GM21737 (cell line): ENCODE measurements around the gene BBS7.

Source experiments
- ATAC-seq: cut with Tn5 transposase; IDR thresholded peaks from one replicate; pipeline ENCODE4 v1.9.1; 2021; ENCODE audit warnings: mild to moderate bottlenecking, moderate library complexity; ENCODE audit not compliant: unreplicated experiment

Gene BBS7, protein sequence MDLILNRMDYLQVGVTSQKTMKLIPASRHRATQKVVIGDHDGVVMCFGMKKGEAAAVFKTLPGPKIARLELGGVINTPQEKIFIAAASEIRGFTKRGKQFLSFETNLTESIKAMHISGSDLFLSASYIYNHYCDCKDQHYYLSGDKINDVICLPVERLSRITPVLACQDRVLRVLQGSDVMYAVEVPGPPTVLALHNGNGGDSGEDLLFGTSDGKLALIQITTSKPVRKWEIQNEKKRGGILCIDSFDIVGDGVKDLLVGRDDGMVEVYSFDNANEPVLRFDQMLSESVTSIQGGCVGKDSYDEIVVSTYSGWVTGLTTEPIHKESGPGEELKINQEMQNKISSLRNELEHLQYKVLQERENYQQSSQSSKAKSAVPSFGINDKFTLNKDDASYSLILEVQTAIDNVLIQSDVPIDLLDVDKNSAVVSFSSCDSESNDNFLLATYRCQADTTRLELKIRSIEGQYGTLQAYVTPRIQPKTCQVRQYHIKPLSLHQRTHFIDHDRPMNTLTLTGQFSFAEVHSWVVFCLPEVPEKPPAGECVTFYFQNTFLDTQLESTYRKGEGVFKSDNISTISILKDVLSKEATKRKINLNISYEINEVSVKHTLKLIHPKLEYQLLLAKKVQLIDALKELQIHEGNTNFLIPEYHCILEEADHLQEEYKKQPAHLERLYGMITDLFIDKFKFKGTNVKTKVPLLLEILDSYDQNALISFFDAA

DNA sequence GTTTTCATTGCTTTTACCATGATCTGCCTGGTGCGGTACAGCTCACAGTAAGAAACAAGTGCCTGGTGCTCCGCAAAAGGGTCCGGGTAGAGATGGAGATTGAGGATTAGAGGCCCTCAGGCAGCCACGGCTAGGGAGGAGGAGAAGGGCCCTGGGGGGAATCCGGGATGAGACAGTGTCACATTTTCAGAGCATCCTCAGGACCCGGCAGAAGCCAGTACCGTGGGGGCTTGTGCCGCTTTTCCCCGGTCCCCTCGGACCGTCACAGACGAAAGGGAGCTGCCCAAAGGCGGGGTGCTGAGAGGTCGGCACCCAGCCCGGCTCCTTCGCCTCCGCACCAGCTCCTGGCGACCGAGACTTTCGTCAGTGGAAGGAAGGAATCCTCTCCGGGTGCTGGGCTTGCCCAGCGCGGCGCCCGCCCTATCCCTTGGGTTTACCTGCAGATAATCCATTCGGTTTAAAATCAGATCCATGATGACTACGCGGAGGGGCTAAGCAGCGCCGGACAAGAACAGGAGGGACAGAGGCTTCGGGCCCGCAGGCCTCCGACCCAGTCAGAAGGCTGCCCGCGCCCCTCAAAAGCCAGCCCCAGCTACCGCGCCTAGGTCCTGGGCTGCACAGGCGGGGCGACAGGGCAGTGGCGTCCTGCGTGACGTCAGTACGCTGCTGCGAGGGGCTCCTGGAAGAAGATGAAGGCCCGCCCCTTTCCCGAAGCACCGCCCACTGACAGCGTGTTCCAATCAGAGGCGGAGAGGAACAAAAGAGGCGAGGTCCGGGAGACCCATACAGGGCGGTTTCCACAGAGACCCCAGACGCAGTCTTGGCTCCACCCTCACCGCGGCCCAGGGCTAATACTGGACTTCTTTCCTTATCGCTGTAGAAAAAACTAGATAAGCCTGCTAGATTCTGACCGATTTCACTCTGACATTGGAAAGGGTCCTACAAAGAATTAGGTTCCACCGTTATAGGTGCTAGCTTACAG is at the start of gene BBS7:
TSS of gene BBS7 (minus strand) at position 634 of the 982 bp plus-strand sequence. CDS start at position 473, 161 bp downstream.
- peak; percentile 100 for ATAC-seq

DNA sequence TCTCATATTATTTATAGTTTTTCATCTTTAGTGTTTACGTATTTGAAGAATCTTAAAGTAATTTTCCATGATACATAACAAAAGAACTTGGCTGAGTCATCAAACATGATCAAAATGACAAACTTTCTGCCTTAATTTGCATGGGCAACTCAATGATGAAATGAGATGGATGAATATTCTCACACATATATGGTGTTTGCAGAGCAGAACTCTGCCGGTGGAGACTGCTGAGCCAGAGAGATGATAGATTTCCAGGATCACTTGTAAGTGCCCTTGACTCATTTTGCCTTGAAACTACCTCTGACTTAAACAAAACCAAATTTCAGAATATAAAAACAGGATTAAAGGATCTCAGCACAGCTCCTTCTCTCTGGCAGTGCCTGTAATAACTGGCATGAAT is 43.4 kb upstream of the BBS7 start:
- ATAC-seq = no peak

DNA sequence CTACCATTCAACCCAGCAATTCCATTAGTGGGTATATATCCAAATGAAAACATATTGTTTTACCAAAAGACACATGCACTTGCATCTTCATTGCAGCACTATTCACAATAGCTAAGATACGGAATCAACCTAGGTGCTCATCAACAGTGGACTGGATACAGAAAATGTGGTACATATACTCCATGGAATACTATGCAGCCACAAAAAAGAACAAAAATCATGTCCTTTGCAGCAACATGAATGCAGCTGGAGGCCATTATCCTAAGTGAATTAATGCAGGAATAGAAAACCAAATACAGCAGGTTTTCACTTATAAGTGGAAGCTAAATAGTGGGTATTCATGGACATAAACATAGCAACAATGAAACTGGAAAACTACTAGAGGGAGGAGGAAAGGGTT is 38.1 kb upstream of the BBS7 start:
- no peak for ATAC-seq

DNA sequence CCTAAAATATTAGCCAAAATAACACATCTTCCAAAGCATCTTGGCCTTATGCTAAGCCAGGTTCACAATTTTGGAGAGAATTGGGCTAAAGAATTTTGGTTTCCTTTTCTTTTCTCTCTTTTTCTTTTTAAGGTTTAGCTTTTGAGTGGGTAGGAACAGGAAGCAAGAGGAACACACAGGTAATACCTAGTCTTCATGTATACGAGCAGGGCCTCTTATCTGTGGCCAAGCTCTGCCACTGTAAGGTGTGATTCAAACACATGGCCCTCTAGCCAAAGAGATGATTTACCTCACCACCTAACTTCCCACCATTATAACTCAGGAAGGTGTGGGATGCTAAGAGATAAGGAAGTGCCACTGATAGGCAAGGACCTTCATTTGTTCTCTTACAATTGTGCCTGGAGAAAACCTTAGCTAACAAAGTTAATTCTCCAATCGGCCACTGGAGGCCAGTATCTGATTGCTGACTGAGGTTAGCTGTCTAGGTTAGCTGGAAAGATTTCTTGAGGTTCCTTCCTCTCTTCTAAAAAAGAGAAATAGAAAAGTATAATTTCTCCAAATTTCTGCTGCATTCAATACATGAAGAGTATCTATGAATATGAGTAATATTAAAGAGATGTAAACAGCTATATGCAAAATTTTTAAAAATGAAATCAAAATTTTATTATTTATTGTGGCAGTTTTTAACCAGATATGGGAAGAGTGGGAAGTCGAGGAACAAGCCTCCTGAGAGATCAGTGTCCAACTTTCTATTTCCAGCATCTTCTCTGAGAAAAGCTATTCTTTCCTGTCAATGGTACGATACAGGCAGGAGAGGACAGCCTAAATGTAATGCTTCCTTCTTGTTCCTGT is 30.1 kb upstream of the BBS7 start:
- ATAC-seq = peak; percentile 71

DNA sequence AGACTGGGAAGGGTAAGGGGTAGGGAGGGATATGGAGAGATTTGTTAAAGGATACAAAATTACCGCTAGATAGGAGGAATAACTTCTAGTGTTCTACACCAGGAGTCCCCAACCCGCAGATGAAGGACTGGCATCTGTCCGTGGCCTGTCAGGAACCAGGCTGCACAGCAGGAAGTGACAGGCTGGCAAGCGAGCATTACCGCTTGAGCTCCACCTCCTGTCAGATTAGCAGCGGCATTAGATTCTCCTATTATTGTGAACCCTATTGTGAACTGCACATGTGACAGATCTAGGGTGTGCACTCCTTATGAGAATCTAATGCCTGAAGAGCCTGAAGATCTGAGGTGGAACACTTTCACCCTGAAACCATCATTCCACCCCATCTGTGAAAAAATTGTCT is 27.9 kb upstream of the BBS7 start:
- no peak for ATAC-seq

DNA sequence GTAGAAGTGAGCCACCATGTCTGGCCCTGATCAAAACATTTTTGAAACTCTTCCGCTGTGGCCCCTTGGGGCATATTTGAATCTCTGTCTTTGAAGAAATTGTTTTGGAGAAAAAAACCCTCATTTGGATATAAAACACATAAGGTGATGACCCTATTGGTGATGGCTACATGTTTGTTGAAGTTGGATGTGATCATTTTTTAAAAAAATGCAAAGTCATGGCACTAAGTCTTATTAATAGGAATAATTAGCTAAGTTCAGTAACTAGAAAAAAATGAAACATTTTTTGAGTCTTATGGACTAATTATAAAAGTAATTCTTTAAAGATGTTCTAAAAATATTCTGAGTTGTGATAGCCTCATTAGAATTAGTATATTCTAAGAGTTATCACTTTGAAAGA is 17.9 kb upstream of the BBS7 start:
- ATAC-seq = no peak

DNA sequence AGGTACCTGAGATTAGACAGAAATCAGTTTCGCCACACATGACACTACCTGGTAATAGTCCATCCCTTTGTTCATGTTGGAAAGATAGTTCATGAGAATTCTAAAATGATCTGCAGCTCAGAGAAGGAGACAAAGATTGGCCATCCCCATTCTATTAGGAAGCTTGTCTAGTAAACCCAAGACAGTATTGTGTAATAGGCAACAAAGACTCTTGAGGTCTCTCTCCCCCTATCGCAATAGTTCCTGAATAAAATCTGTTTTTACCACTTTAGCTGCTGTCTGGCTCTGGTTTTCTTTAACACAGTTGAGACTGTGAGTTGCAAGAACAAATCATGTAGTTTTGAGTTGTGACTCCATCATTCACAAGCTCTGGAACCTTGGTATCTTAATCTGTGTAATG is 14.8 kb upstream of the BBS7 start:
- ATAC-seq = no peak

DNA sequence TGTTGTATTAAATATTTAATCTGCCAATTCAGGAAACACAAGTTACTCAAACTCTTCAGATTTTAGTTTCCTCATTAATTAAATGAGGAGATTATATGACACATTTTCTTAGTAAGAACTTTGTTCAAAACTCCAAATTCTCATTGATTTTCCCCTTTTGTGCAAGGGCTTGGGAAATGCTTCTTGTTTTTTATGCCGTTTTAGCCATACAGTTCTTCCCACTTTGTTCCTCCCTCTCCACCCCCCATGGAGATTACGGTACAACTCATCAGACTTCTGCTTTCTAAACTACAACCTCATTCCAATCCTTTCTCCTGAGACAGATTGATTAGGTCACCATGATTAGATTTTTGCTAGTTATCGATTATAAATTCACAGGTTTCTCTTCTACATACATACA is 10.9 kb upstream of the BBS7 start:
- ATAC-seq = no peak

DNA sequence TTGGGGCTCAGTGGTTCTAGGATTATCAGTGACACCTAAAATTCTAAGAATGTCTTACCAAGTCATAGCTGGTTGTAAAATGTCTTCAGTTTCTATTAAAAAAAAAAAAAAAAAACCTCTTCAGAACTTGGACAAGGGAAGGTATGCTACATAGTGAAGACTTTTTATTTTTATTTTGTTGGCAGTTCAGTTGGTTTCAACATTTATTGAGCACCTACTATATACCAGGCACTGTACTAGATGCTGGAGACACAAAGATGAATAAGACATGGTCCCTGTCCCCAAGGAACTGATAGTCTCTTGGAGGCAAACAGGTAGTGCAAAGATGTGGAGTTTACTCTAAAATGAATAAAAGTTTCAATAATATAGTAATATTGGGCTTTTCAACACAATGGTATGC is 8.9 kb upstream of the BBS7 start:
- ATAC-seq = no peak

DNA sequence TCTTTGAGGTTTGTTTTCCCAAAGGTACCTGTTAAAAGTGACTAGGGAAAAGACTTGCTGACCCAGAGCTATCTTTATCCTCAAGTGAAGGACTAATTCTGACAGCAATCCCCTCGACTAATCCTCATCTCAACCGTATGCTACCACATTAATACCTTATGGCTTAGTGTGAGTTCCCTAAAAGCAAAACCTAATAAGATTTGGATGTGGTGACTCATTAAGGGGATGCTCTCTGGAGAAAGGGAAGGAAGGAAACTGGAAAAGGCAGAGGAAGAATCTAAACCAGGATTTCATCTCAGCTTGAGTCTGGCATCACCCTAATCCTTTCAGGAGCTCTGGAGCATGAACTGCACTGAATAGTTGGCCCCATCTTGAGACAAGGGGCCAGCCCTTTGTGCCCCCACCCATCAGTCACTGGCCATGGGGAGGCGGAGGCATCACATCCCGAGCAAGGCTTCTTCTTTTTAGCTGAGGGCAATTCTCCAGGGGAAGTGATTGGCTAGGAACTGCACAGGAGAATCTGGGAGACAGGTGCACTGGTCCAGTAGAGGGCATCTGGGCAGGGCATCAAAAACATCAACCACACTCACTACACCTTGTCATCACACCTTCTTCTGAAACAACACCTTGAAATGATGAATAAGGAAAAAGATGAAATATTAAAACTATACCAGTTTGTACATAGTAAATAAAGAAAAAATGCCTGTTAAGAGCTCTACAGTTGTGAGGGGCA is 6.9 kb upstream of the BBS7 start:
- ATAC-seq = no peak

DNA sequence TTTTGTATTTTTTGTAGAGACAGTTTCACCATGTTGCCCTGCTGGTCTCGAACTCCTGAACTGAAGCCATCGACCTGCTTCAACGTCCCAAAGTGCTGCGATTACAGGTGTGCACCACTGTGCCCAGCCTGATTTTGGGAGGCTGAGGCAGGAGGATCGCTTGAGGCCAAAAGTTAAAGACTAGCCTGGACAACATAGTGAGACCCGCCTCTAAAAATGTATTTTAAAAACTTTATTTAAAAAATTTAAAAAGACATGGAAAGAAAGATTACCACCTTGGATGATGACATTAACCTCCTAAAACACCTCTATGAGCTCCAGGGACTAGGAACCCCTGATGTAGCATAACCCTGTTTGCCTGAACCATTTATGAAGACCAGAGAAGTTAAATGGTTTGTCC is 5.8 kb upstream of the BBS7 start:
- ATAC-seq = no peak

DNA sequence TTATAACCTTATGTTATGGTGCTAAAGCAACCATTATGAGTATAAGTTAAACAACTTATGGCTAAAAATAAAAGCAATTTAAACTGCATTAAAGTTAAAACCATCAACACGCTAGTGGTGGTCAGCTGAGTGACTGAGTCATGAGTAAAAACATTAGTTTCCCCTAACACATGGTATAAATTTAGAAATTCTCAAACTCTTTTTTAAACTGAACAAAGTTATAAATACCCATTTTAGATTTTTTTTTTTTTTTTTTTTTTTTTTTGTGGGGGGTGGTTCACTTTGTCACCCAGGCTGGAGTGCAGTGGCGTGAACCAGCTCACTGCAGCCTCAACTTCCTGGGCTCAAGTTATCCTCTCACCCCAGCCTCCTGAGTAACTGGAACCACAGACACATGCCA is 5.4 kb upstream of the BBS7 start:
- ATAC-seq = no peak

DNA sequence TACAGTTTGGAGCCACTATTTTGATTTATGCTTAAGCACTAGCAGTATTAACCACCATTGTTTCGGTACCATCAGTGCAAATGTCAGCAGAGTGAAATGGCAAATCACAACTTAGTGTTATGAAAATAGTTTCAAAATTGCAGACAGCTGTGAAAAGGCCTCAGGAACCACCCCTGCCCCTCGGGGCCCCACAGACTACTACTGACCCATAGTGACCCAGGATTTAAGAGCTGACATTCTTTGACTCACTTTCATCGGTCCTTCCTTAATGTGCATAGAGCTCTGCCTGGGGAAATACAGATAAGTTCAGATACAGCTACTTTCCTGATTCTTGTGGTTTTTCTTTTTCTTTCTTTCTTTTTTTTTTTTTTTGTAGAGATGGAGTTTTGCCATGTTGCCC is 3.3 kb upstream of the BBS7 start:
- ATAC-seq = no peak

DNA sequence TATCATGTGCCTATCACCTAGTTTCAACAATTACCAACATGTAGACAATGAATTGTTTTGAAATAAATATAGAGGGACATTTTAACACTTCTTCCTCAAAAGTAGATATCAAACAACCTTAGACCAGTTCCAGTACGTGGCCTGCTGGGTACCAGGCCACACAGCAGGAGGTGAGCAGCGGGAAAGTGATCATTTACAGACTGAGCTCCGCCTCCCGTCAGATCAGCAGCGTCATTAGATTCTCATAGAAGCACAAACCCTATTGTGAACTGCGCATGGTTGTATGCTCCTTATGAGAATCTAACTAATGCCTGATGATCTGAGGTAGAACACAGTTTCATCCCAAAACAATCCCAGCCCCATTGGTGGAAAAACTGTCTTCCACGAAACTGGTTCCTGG is 6.5 kb downstream of the BBS7 start:
- no peak for ATAC-seq

DNA sequence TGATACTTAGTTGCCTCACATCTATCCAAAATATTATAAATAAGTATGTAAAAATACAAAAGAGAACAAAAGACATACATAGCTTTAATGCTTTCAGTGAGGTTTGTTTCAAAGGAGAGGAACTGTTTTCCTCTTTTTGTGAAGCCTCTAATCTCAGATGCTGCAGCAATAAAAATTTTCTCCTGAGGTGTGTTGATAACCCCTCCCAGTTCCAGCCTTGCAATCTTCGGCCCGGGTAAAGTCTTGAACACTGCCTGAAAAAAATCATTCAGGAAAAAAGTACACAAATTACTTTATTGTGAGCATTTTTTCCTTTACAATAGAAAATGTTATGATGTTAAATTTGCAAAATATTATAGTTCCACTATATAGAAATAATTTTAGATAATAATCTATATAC is 8.8 kb downstream of the BBS7 start:
- ATAC-seq = no peak

DNA sequence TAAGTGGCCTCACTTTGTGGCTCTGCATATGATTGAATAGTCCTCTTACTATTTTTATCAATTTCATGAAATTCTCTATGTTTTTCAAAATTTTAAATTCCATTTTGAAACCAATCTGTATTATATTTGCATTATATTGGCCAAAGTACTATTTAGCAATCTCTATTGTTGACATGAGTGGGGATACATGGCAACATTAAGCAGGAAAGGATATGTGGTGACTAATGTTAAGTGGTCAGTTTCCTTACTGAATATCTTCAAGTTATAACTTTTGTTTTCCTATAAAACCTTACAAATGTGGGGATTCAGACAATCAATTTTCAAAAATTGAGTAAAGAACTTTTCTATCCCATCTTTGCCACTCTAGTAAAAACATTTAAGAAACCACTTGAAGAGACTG is 10.2 kb downstream of the BBS7 start:
- no peak for ATAC-seq

DNA sequence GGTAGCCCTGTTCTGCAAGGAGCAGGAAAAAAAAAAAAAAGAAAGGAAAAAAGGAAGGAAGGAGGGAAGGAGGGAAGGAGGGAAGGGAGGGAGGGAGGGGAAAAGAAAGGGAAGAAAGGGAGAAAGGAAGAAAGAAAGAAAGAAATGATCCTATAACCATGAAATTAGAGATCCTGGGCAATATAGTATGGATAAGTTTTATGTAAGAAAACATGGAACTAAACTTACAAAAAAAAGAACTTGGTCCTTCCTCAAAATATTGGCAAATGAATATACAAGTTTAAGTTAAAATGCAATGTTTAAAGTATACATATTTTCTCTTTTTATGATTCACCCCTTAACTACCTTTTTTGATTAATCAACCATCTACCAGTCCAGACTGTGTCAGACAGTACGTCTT is 18.9 kb downstream of the BBS7 start:
- ATAC-seq = no peak

DNA sequence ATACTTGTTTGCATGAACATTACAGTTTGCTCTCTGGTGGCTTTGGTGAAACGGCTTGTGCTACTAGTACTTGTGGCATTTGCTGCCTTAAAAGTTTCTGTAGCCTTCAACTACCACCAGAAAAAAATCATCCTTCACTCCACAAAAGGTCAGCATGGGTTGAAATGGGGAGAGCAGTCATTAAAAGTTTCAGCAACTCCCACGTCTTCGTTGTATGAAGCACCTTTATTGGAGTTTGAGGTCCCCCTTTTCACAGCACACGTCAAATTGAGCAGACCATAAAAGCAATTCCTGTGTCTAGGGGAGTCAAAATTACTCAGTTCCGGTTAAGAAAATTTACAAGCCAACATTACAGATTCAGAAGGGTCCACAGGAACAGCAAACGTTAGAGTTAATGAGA is 23.6 kb downstream of the BBS7 start:
- ATAC-seq = no peak

DNA sequence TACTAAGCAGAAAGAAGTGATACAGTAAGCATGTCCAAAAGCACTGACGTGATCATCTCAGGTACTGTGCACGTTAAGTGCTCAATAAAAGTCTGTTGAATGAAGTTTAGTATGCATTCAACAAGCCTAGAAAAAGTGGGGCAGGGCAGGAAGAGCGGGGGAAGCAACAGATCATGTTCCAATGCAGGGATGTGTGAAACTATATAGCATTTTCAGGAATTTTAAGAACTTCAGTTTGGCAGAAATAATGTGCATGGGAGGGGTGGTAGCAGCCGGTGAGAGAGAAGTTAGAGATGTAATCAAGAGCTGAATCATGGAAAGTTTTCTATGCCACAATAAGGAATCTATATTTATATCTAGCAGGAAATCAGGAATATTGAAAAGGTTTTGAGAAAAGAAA is 27.4 kb downstream of the BBS7 start:
- ATAC-seq = no peak

DNA sequence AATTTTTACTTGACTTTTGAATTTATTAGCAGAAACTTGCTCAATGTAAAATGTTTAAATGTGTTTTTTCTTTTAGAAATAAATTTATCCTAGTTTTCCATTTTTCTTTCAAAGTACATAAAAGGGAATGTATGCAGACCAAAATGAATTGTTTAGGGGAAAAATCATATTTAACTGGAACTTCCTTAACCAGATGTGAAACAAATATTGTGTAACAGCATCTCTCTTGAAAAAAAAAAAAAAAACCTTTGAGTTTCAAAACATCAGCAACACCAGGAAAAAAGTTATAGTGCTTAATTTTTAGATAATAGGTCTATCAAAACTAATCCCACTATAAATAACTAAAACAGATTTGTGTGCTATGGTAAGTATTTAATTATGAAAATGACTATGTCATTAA is 32.1 kb downstream of the BBS7 start:
- no peak for ATAC-seq
